ENCODE results near the gene LASP1. TPM values are rescaled to one million over a fixed set of nuclear protein-coding genes. Genes with fewer than 3 reads are reported as not detected.

LASP1 gene
- total and polyA plus RNA-seq, 2 donors (not counting 3 experiments of a cell fraction or from before 2014, with no cell fraction given): 214 to 242 TPM

DNA sequence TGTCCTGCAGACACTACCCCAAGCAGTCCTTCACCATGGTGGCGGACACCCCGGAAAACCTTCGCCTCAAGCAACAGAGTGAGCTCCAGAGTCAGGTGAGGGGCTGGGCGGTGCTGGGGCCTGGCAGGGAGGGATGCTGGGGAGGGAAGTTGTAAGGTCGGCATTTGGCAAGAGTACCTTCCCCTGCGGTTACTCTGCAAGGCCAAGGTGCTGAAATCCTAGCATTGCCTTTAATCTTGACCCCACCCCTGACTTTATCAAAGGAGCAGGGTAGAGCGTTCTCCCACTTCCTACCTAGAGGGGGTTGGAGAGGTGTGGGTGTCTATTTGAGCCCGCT lies 20.5 kb downstream of the LASP1 start:
- no peak overlapping the region for H3K27ac ChIP-seq (ENCODE audit: insufficient read depth, low read depth, low read length)
- H3K4me3 ChIP-seq (replicated peaks in 1 of 3; ENCODE audit: insufficient read depth in 1 of 3, low read depth in 1 of 3, low read length in 3 of 3): no peak overlapping the region
- H2AFZ ChIP-seq (ENCODE audit: low read depth, low read length): no peak overlapping the region
- peaks cover 39% of the 10 kb centered on the region for H3K79me2 ChIP-seq (ENCODE audit: control insufficient read depth, insufficient read depth, low read length)
- no peak for DNase-seq (ENCODE audit: low read depth, low spot score)
- CTCF ChIA-PET: no interaction called here
- no peaks in the 10 kb centered on the region for H3K27me3 ChIP-seq (ENCODE audit: control insufficient read depth in 2 of 2, insufficient read depth in 2 of 2, low read length in 2 of 2)
- H3K9me1 ChIP-seq (replicated peaks; ENCODE audit: control insufficient read depth, extremely low read depth, insufficient read depth, low read length): no peaks in the 10 kb centered on the region
- H3K36me3 ChIP-seq (ENCODE audit: control insufficient read depth in 2 of 2, extremely low read depth in 1 of 2, insufficient read depth in 2 of 2, low read length in 2 of 2): peaks cover 9 to 50% of the 10 kb centered on the region in 2 experiments
- H3K9ac ChIP-seq (replicated peaks; ENCODE audit: extremely low read depth, insufficient read depth, low read length): no peak overlapping the region
- H3K9me3 ChIP-seq (replicated peaks; ENCODE audit: control insufficient read depth, insufficient read depth, low read length): no peaks in the 10 kb centered on the region
- TF ChIP-seq CTCF (IDR thresholded peaks at IDR 0.05; ENCODE audit: extremely low read depth in 1 of 2, insufficient read depth in 1 of 2, low read depth in 1 of 2, low read length in 2 of 2) (no peak), JUN (IDR thresholded peaks at IDR 0.05; ENCODE audit: borderline replicate concordance, insufficient read depth, insufficient read length, low read depth) (no peak), GATA2 (IDR thresholded peaks at IDR 0.05; ENCODE audit: insufficient read depth, insufficient read length, low read depth, low read length) (no peak), FOS (IDR thresholded peaks at IDR 0.05; ENCODE audit: borderline replicate concordance, insufficient read depth, low read length) (no peak), EZH2 (IDR thresholded peaks at IDR 0.05; ENCODE audit: borderline replicate concordance, low read depth, low read length, severe bottlenecking) (no peak), MYC (IDR thresholded peaks at IDR 0.05; ENCODE audit: low read depth, low read length) (no peak), POLR2AphosphoS5 (IDR thresholded peaks at IDR 0.05; ENCODE audit: insufficient read depth, low read depth, low read length) (no peak), POLR2A (IDR thresholded peaks at IDR 0.05; ENCODE audit: low read depth, low read length) (no peak)
- TF ChIP-seq, protein P1, sequence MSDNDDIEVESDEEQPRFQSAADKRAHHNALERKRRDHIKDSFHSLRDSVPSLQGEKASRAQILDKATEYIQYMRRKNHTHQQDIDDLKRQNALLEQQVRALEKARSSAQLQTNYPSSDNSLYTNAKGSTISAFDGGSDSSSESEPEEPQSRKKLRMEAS (IDR thresholded peaks at IDR 0.05; ENCODE audit: insufficient read depth, insufficient read length): no peak
- H4K20me1 ChIP-seq (replicated peaks; ENCODE audit: control insufficient read depth, extremely low read depth, insufficient read depth, low read length): no peaks in the 10 kb centered on the region
- POLR2A ChIA-PET: no interaction called here
- H3K4me2 ChIP-seq (ENCODE audit: insufficient read depth, low read length): no peak overlapping the region
- dilution Hi-C loops (cut with MboI; ENCODE audit: extremely low pct_ligation_motif_present, low sequenced_read_pairs): no loop called here
- no TSS peak for BruUV-seq (replicated peaks)
- H3K4me1 ChIP-seq (ENCODE audit: control insufficient read depth, extremely low read depth, insufficient read depth, low read length): peaks cover 13% of the 10 kb centered on the region
- intact Hi-C loops (cut with micrococcal nuclease): no loop called here
- no peak for FAIRE-seq
